ENCODE measurements around the gene ADAM10. TPM values are rescaled to one million over a fixed set of nuclear protein-coding genes. Genes with fewer than 3 reads are reported as not detected.

ADAM10 gene
- polyA plus RNA-seq, 1 donor: 110 TPM

DNA sequence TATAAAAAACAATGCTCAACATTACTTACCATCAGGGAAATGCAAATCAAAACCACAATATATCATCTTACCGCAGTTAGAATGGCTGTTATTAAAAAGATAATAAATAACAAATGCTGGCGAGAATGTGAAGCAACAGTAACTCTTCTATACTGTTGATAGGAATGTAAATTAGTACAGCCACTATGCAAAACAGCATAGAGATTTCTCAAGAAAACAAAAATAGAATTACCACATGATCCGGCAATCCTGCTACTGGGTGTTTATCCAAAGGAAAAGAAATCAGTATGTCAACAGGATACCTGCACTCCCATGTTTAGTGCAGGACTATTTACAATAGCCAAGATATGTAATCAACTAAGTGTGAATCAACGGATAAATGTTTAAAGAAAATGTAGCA lies 48.1 kb downstream of the ADAM10 start:
- no peaks in the 10 kb centered on the region for H3K4me1 ChIP-seq (ENCODE audit: control insufficient read depth, insufficient read depth, low read length)
- DNase-seq: no peak
- H3K36me3 ChIP-seq (ENCODE audit: control insufficient read depth, insufficient read depth, low read length): peaks cover 10% of the 10 kb centered on the region
- H3K27me3 ChIP-seq (ENCODE audit: control insufficient read depth, insufficient read depth, low read length): no peaks in the 10 kb centered on the region
- no peak overlapping the region for H3K4me3 ChIP-seq (ENCODE audit: low read length)
- no peak overlapping the region for H3K27ac ChIP-seq (ENCODE audit: low read length)
- peaks cover 29% of the 10 kb centered on the region for H3K9me3 ChIP-seq (ENCODE audit: control insufficient read depth, low read depth, low read length)
- 100% methylated on average over 1 of the region's 4 CpGs for WGBS (ENCODE audit: insufficient coverage, low lambda C conversion rate)

DNA sequence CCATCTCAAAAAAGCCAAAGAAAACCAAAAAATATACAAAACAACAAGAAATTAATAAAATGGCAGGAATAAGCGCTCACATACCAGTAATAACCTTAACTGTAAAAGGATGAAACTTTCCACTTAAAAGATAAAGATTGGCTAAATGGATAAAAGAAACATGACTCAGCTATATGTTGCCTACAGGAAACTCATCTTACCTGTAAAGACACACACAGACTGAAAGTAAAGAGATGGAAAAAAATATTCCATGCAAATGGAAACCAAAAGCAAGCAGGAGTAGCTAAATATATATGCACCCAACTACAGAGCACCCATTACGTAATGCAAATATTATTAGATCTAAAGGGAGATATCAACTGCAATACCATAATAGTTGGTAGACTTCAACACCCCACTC lies 49.7 kb downstream of the ADAM10 start:
- no peak for DNase-seq
- peaks cover 29% of the 10 kb centered on the region for H3K9me3 ChIP-seq (ENCODE audit: control insufficient read depth, low read depth, low read length)
- no peak overlapping the region for H3K4me3 ChIP-seq (ENCODE audit: low read length)
- H3K36me3 ChIP-seq (ENCODE audit: control insufficient read depth, insufficient read depth, low read length): peaks cover 10% of the 10 kb centered on the region
- 100% methylated on average over 2 of the region's 2 CpGs for WGBS (ENCODE audit: insufficient coverage, low lambda C conversion rate)
- H3K4me1 ChIP-seq (ENCODE audit: control insufficient read depth, insufficient read depth, low read length): no peaks in the 10 kb centered on the region
- no peaks in the 10 kb centered on the region for H3K27me3 ChIP-seq (ENCODE audit: control insufficient read depth, insufficient read depth, low read length)
- H3K27ac ChIP-seq (ENCODE audit: low read length): no peak overlapping the region

DNA sequence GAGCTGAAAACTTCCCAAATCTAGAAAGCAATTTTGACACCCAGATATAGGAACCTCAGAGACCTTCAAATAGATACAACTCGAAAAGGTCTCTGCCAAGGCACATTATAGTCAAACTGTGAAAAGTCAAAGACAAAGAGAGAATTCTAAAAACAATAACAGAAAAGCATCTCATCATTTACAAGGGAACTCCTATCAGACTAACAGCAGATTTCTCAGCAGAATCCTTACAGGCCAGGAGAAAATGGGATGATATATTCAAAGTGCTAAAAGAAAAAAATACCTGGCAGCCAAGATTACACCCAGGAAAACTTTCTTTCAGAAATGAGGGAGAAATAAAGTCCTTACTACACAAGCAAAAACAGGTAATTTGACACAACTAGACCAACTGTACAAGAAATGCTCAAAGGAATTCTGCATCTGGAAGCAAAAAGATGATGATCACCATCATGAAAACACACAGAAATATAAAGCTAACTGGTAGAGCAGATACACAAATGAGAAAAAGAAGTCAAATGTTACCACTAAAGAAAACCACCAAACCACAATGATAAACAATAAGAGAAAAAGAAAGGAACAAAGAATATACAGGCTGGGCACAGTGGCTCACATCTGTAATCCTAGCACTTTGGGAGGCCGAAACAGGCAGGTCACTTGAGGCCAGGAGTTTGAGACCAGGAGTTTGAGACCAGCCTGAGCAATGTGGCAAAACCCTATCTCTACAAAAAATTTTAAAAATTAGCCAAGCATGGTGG lies 50.4 kb downstream of the ADAM10 start:
- Histone ChIP-seq H3K9me3 (ENCODE audit: control insufficient read depth, low read depth, low read length) (peaks cover 29% of the 10 kb centered on the region), H3K27me3 (ENCODE audit: control insufficient read depth, insufficient read depth, low read length) (no peaks in the 10 kb centered on the region), H3K4me3 (ENCODE audit: low read length) (no peak overlapping the region), H3K4me1 (ENCODE audit: control insufficient read depth, insufficient read depth, low read length) (no peaks in the 10 kb centered on the region), H3K27ac (ENCODE audit: low read length) (no peak overlapping the region), H3K36me3 (ENCODE audit: control insufficient read depth, insufficient read depth, low read length) (peaks cover 10% of the 10 kb centered on the region)
- DNase-seq: no peak
- WGBS (ENCODE audit: insufficient coverage, low lambda C conversion rate): 80% methylated on average over 1 of the region's 2 CpGs

DNA sequence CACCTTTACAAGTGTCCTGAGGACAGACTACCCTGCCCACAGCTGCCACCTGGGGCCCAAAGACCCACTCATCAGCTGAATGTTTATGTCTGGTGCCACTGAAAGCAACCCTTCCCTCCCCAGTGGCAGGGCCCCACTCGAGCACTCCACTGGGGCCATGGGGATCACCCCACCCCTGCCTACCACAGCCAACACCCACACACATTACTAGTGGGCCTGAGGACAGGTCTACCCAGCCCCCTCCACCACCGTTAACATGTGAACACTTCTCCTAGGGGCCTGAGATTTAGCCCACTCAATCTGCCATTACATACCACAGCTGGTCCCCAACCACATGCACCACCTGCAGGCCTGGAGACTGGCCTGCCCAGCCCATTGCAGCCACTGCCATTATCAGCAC lies 52.3 kb downstream of the ADAM10 start:
- DNase-seq: no peak
- H3K27me3 ChIP-seq (ENCODE audit: control insufficient read depth, insufficient read depth, low read length): no peaks in the 10 kb centered on the region
- WGBS (ENCODE audit: insufficient coverage, low lambda C conversion rate): no CpG with 5 or more reads among the region's 2 CpGs
- no peak overlapping the region for H3K4me3 ChIP-seq (ENCODE audit: low read length)
- peaks cover 14% of the 10 kb centered on the region for H3K36me3 ChIP-seq (ENCODE audit: control insufficient read depth, insufficient read depth, low read length)
- H3K9me3 ChIP-seq (ENCODE audit: control insufficient read depth, low read depth, low read length): peaks cover 29% of the 10 kb centered on the region
- no peak overlapping the region for H3K27ac ChIP-seq (ENCODE audit: low read length)
- no peaks in the 10 kb centered on the region for H3K4me1 ChIP-seq (ENCODE audit: control insufficient read depth, insufficient read depth, low read length)

DNA sequence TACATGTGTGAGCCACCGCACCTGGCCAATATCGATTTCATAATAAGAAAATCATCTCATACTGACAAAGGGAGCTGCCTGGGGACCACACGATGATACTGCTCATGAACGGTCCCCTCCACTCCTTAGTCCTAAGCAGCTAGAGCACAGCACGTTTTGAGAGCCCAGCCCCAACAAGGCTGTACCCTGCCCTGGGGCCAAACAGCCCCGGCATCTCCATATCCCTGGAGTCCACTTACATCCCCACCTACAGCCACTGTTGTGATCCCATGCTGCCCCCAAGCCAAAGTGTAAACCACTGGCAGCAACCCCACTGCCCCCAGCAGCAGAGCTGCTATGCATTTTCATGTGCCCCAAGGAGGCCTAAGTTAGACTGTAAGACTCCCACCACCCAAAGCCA lies 52.8 kb downstream of the ADAM10 start:
- no peaks in the 10 kb centered on the region for H3K4me1 ChIP-seq (ENCODE audit: control insufficient read depth, insufficient read depth, low read length)
- H3K27me3 ChIP-seq (ENCODE audit: control insufficient read depth, insufficient read depth, low read length): no peaks in the 10 kb centered on the region
- DNase-seq: no peak
- H3K4me3 ChIP-seq (ENCODE audit: low read length): no peak overlapping the region
- WGBS (ENCODE audit: insufficient coverage, low lambda C conversion rate): no CpG with 5 or more reads among the region's 6 CpGs
- peaks cover 29% of the 10 kb centered on the region for H3K9me3 ChIP-seq (ENCODE audit: control insufficient read depth, low read depth, low read length)
- no peak overlapping the region for H3K27ac ChIP-seq (ENCODE audit: low read length)
- H3K36me3 ChIP-seq (ENCODE audit: control insufficient read depth, insufficient read depth, low read length): peaks cover 14% of the 10 kb centered on the region

DNA sequence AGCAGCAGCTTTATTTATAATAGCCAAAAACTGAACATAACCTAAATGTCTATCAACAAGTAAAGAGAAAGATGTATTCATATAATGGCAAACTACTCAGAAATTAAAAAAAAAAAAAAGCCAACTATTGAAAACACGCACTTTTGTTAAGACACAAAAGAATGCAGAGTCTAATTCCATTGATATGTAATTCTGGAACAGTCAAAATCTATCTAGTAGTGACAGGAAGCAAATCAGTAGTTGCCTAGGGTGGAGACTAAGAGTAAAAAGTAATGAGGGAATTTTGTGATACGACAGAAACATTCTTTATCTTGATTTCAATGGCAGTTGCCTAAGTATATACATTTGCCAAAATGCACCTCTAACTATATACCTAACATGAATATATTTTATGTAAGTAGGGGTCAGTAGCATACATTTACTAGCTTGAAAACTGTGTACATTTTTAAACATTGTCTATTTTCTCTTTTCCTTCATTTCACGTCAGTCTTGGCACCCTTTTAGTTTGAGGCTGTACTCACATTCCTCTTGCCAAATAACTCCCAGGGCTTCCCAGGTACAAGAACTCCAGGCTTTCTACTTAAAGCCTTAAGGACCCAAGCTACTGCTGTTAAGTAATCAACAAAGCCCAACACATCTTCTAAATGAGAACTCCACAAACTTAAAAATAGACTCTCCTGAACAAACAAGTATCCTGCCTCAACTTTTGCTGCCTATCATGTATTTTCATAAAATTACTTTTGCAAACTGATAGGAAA lies 54.7 kb downstream of the ADAM10 start:
- H3K4me1 ChIP-seq (ENCODE audit: control insufficient read depth, insufficient read depth, low read length): no peaks in the 10 kb centered on the region
- H3K36me3 ChIP-seq (ENCODE audit: control insufficient read depth, insufficient read depth, low read length): peaks cover 9% of the 10 kb centered on the region
- no peak for DNase-seq
- no peaks in the 10 kb centered on the region for H3K27me3 ChIP-seq (ENCODE audit: control insufficient read depth, insufficient read depth, low read length)
- H3K9me3 ChIP-seq (ENCODE audit: control insufficient read depth, low read depth, low read length): peaks cover 21% of the 10 kb centered on the region
- no peak overlapping the region for H3K27ac ChIP-seq (ENCODE audit: low read length)
- no peak overlapping the region for H3K4me3 ChIP-seq (ENCODE audit: low read length)
- 92% methylated on average over 2 of the region's 3 CpGs for WGBS (ENCODE audit: insufficient coverage, low lambda C conversion rate)

DNA sequence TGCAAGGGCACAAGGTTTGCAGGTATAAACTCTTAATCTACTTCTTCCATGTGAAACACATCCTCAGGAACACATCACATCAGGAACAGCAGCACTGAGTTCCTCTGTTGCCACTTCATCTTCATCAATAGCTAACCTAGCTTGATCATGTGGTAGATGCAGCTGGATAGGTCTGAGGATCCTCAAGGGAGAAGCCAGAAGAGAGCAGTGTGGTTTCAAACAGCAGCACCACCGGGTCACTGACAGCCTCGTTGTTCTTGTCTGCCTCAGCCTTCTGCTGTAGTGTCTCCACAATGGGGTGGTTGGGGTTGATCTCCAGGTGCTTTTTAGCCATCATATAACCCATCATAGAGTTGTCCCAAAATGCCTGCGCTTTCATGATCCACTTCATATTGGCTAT lies 58.8 kb downstream of the ADAM10 start:
- no CpG with 5 or more reads among the region's 3 CpGs for WGBS (ENCODE audit: insufficient coverage, low lambda C conversion rate)
- no peak for DNase-seq

DNA sequence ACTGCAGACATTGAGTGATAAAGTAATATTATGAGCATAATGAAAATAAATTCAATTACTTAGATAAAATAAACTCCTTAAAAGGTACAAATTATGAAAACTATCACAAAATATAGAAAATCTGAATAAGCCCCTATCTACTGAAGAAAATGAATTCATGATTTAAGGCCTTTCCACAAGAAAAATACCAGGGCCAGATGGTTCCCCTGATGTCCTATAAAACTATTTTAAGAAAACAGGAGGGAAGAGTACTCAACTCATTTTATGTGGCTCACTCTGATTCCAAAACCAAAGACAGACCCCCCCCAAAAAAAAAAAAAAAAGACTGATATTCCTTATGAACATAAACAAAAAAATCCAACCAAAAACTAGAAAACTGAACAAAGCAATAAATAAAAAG lies 59.9 kb downstream of the ADAM10 start:
- no peak for DNase-seq
- no peaks in the 10 kb centered on the region for H3K4me1 ChIP-seq (ENCODE audit: control insufficient read depth, insufficient read depth, low read length)

More for the DNA sequence above, 58.8 kb downstream of the ADAM10 start:
- no peaks in the 10 kb centered on the region for H3K4me1 ChIP-seq (ENCODE audit: control insufficient read depth, insufficient read depth, low read length)
- no peak overlapping the region for H3K4me3 ChIP-seq (ENCODE audit: low read length)
- peaks cover 3% of the 10 kb centered on the region for H3K9me3 ChIP-seq (ENCODE audit: control insufficient read depth, low read depth, low read length)
- H3K36me3 ChIP-seq (ENCODE audit: control insufficient read depth, insufficient read depth, low read length): peaks cover 9% of the 10 kb centered on the region
- no peak overlapping the region for H3K27ac ChIP-seq (ENCODE audit: low read length)
- no peaks in the 10 kb centered on the region for H3K27me3 ChIP-seq (ENCODE audit: control insufficient read depth, insufficient read depth, low read length)

DNA sequence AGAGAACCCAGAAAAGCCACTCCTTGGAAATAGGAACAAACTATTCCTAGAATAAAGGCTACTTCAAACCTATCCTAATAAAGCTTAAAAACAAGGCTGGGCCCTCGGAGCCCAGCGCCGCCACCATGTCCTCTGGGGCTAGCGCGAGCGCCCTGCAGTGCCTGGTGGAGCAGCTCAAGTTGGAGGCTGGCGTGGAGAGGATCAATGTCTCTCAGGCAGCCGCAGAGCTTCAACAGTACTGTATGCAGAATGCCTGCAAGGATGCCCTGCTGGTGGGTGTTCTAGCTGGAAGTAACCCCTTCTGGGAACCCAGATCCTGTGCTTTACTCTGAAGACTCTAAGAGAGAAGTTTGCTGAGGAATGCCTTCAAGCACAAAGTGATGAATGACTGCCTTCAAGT lies 63.2 kb downstream of the ADAM10 start:
- no peak for DNase-seq
- WGBS (ENCODE audit: insufficient coverage, low lambda C conversion rate): no CpG with 5 or more reads among the region's 8 CpGs
- no peaks in the 10 kb centered on the region for H3K36me3 ChIP-seq (ENCODE audit: control insufficient read depth, insufficient read depth, low read length)
- no peak overlapping the region for H3K27ac ChIP-seq (ENCODE audit: low read length)
- H3K27me3 ChIP-seq (ENCODE audit: control insufficient read depth, insufficient read depth, low read length): no peaks in the 10 kb centered on the region
- no peak overlapping the region for H3K4me3 ChIP-seq (ENCODE audit: low read length)
- peaks cover 3% of the 10 kb centered on the region for H3K9me3 ChIP-seq (ENCODE audit: control insufficient read depth, low read depth, low read length)
- H3K4me1 ChIP-seq (ENCODE audit: control insufficient read depth, insufficient read depth, low read length): no peaks in the 10 kb centered on the region

More for the DNA sequence above, 59.9 kb downstream of the ADAM10 start:
- no peaks in the 10 kb centered on the region for H3K27me3 ChIP-seq (ENCODE audit: control insufficient read depth, insufficient read depth, low read length)
- no peak overlapping the region for H3K27ac ChIP-seq (ENCODE audit: low read length)
- no peak overlapping the region for H3K4me3 ChIP-seq (ENCODE audit: low read length)
- H3K9me3 ChIP-seq (ENCODE audit: control insufficient read depth, low read depth, low read length): peaks cover 3% of the 10 kb centered on the region
- H3K36me3 ChIP-seq (ENCODE audit: control insufficient read depth, insufficient read depth, low read length): peaks cover 9% of the 10 kb centered on the region

DNA sequence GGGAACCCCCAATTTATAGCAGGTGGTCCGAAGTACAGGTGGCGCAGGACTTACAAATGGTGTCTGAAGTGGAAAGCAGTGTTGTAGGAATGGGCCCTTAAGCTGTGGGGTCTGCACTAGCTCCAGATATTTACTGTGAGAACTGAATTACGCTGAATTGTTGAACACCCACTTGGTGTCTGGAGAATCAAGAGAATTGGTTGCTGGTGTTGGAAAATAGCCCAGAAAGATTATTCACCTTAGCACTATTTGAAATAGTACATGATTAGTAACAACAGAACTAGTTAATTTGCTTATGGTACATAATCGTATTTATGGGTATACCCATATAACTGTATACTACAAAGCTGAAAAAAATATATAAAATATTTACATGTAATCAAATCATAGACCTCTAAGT lies 64.8 kb downstream of the ADAM10 start:
- peaks cover 3% of the 10 kb centered on the region for H3K9me3 ChIP-seq (ENCODE audit: control insufficient read depth, low read depth, low read length)
- 100% methylated on average over 2 of the region's 4 CpGs for WGBS (ENCODE audit: insufficient coverage, low lambda C conversion rate)
- peaks cover 3% of the 10 kb centered on the region for H3K36me3 ChIP-seq (ENCODE audit: control insufficient read depth, insufficient read depth, low read length)
- H3K4me3 ChIP-seq (ENCODE audit: low read length): no peak overlapping the region
- no peak overlapping the region for H3K27ac ChIP-seq (ENCODE audit: low read length)
- DNase-seq: no peak
- H3K4me1 ChIP-seq (ENCODE audit: control insufficient read depth, insufficient read depth, low read length): no peaks in the 10 kb centered on the region
- no peaks in the 10 kb centered on the region for H3K27me3 ChIP-seq (ENCODE audit: control insufficient read depth, insufficient read depth, low read length)
